Fibroblast of skin of back (primary cell): ENCODE measurements around the gene PDGFC.

Source experiments
- DNase-seq: peaks from one replicate; pipeline ENCODE4 v3.0.0-alpha.2; 2013

PDGFC gene

GRCh38 chr4:156827519-156827918 is 144.1 kb downstream of the PDGFC start:
- no peak for DNase-seq

- no peak for DNase-seq
Observed at GRCh38 chr4:156825074-156825473, 146.5 kb downstream of the PDGFC start.

DNA sequence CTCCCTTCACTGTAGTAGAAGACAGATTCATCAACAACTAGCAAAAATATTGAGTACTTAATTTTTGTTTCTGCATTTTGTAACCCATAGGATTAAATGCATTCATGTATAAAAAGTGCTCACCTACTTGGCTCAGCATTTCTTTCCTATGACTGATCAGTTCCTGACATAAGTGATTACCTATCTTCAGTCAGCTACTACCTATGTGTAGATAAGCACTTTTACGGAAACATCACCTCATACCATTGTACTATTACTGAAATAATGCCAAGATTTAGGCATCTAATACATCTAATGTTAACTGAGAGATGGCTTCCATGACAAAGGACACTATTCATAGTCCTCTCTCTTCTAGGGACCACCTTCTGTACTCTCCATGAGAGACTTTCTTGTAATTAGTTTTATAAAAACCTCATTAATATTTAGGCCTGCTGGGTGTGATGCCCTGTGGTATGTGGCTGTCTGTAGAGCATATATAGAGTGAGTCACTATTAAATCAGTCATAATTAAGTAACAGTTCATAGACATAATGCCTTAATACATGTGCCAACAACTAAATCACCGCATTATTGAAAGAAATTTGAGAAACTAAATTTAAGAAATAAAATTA is 147.0 kb downstream of the PDGFC start:
- DNase-seq = no peak

DNA sequence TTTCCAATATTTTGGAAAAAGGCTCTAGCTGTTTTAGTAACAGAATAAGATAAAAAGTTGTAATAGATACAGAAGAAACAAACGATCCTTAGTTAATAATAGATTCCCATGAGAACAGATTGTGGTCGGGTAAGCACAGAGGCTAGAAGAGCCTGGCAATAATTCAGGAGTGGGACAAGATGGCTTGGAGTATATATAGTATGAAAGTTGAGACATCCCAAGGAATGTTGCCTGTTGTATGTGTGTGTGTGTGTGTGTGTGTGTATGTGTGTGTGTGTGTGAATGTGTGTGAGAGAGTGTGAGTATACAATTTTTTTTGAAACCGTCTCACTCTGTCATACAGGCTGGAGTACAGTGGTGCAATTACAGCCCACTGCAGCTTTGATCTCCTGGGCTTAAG is 150.7 kb downstream of the PDGFC start:
- peak; percentile 7 for DNase-seq

DNA sequence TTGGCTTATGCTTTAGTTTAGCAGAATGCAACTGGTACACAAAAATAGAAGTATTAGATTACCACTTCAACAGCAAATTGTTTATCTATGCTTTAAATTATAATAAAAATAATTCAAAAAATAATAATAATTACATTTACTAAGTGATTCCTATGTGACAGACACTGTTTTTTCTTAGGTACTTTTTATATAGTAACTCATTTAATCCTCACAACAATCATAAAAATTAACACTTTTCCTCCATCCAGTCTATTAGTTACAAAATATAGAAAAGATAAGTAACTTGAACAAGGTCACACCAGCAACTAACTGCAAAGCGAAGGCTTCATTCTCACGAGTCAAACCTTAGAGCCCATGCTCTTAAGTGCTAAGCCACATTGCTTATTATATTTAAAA is 155.2 kb downstream of the PDGFC start:
- DNase-seq = no peak

GRCh38 chr4:156815717-156816359 is 155.8 kb downstream of the PDGFC start:
- no peak for DNase-seq

DNA sequence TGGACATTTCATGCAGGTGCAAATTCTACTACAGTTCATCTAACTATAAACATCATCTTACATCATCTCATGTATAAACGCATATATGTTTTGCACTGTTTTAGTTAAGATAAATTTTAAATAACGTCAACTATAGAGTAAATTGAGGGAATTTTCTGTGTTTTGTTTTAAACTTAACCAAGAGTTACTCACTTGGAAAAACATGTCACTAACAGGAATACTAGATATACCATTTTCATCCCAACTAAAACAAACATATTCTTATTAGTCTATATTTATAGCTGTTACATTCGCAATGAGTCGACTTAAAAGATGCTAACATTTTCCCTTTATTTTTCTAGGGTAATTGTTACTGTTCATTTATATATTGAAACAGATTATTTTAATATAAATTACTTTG is 159.6 kb downstream of the PDGFC start:
- DNase-seq = no peak

GRCh38 chr4:156811286-156811685 is 160.3 kb downstream of the PDGFC start:
- no peak for DNase-seq

GRCh38 chr4:156805696-156806095 is 165.9 kb downstream of the PDGFC start:
- no peak for DNase-seq

DNA sequence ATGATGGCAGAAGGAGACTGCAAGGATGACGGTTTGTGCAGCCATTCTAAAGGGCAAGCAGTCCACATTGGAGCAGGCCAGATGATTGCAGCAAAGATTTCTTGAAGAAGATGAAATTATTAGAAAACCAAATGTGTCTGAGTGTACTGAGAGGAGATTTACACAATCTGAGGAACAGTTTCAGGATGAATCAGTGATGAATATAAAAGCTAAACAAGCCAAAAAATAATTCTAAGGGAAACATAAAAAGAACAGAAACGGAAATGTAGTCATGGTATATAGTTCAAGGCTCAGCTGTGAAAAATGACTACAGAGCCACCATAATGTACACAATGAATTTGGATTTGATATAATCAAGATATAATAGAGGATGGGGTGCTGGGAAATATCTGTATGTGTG is 168.5 kb downstream of the PDGFC start:
- DNase-seq = no peak

GRCh38 chr4:156800463-156800862 is 171.1 kb downstream of the PDGFC start:
- DNase-seq = no peak

GRCh38 chr4:156799121-156799589 is 172.4 kb downstream of the PDGFC start:
- DNase-seq = peak; percentile 47

- DNase-seq = no peak
Observed at GRCh38 chr4:156798438-156798837, 173.2 kb downstream of the PDGFC start.

DNA sequence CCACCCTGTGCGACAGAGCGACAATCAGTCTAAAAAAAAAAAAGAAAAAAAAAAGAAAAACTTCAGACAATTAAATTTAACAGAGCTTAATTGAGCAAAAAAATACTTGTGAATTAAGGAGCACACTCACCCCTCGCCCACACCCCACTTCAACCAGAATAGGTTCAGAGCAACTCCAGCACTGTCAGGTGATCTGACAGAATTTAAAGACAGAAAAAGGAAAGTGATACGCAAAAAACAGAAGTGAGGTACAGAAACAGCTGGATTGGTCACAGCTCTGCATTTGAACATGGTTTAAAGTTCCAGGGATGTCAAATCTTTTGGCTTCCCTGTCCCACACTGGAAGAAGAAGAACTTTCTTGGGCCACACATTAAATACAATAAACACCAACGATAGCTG is 174.4 kb downstream of the PDGFC start:
- no peak for DNase-seq

- DNase-seq = no peak
Observed at GRCh38 chr4:156795727-156796126, 175.9 kb downstream of the PDGFC start.

GRCh38 chr4:156794863-156795262 is 176.7 kb downstream of the PDGFC start:
- no peak for DNase-seq

GRCh38 chr4:156792462-156793085 is 179.0 kb downstream of the PDGFC start:
- DNase-seq = no peak

DNA sequence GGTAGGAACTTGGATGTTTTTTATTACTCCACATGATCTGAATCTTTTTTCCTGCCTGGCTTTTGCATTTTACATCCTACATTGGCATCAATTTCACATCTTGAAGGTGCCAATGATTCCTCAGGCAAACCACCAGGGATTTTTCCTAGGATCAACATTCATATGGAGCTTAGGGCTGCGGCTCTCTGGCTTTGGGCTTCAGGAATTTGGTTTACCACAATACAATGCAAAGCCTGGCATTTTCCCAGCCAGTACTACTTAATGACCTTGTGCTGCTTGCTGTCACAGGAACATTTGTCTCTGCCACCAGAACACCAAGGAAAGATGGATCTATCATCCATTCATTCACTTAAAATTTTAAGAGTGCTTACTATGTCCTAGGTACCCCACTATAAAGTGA is 180.7 kb downstream of the PDGFC start:
- DNase-seq = peak; percentile 92

DNA sequence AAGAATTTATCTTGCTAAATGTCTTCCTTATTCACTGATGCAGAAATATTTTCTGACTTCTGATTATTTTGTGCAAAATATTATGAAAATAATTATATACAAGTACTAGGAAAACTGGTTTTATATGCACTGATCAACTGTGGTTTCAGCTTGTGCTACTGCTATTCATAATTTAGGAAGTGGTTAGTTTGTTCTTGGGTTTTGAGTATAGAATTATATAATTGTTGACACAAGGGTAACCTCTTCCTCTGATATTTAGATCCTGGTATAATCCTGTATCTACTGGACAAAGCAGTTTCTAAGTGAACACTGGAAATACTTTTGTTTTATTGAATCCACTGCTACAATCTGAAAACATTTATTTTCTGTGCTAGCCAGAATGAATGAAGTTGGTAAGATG is 182.8 kb downstream of the PDGFC start:
- DNase-seq = no peak

GRCh38 chr4:156786713-156787112 is 184.9 kb downstream of the PDGFC start:
- no peak for DNase-seq

- DNase-seq = no peak
Observed at GRCh38 chr4:156784970-156785369, 186.6 kb downstream of the PDGFC start.

GRCh38 chr4:156783966-156784365 is 187.6 kb downstream of the PDGFC start:
- no peak for DNase-seq

DNA sequence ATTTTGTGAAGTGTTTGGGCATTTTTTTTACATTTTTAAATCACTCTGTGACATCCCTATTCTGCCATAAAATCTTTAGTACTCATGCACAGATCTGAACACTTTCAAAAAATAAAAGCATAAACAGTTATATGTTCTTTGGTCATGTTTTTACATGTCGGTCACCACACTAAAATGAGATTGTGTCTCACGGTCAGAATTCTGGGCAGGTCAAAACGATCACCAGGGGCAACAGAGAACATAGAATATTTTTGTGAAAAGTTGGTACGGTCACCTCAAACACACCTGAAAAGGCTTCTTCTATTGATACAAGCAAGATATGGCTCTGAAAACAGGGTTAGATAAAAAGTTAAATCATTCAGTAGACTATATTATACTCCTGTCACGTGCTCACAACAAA is 189.1 kb downstream of the PDGFC start:
- no peak for DNase-seq

GRCh38 chr4:156781852-156782251 is 189.7 kb downstream of the PDGFC start:
- peak; percentile 80 for DNase-seq
